Natural killer cell (primary cell): ENCODE measurements around the gene G0S2. TPM values are rescaled to one million over a fixed set of nuclear protein-coding genes. Genes with fewer than 3 reads are reported as not detected.

Experiments
- ATAC-seq, 3 donors: fragments of 150-1000 bp in 2 of 3; fragments of 200-7000 bp in 1 of 3; cut with Tn5 transposase; 1 replicate in 1 of 3; 2 replicates in 2 of 3; pipeline ENCODE4 v1.10.0; 2021; ENCODE audit warnings: mild to moderate bottlenecking in 2 of 3, moderate library complexity in 2 of 3
- DNase-seq, 2 donors: peaks; one replicate each; pipeline versions ENCODE4 v3.0.0 to v3.0.0-alpha.2; 2013 to 2021; ENCODE audit warnings: mixed read lengths in 1 of 2
- H3K27ac ChIP-seq: one replicate; pipeline ENCODE4 v1.5.1; 2013; ENCODE audit warnings: mild to moderate bottlenecking, low read length
- H3K27me3 ChIP-seq: one replicate; pipeline ENCODE4 v1.6.1; 2013; ENCODE audit warnings: low read length; ENCODE audit not compliant: control insufficient read depth, insufficient read depth
- H3K36me3 ChIP-seq: one replicate; pipeline ENCODE4 v1.6.1; 2013; ENCODE audit warnings: low read length; ENCODE audit not compliant: control insufficient read depth, insufficient read depth
- H3K4me1 ChIP-seq: one replicate; pipeline ENCODE4 v1.6.1; 2013; ENCODE audit warnings: low read length; ENCODE audit not compliant: control insufficient read depth, insufficient read depth
- H3K4me3 ChIP-seq: one replicate; pipeline ENCODE4 v1.5.1; 2013; ENCODE audit warnings: low read length
- H3K9me3 ChIP-seq: one replicate; pipeline ENCODE4 v1.6.1; 2013; ENCODE audit warnings: low read length; ENCODE audit not compliant: control insufficient read depth, insufficient read depth
- H3K27ac Mint-ChIP-seq, 2 donors: one replicate each; pipeline ENCODE4 v1.8.0; 2022; ENCODE audit warnings: mild to moderate bottlenecking in 2 of 2, mixed read lengths in 2 of 2, moderate library complexity in 1 of 2
- H3K27me3 Mint-ChIP-seq, 2 donors: one replicate each; pipeline ENCODE4 v1.8.0; 2022; ENCODE audit warnings: low read depth in 2 of 2, mixed read lengths in 2 of 2
- H3K36me3 Mint-ChIP-seq: one replicate; pipeline ENCODE4 v1.8.0; 2022; ENCODE audit warnings: mixed read lengths
- H3K4me1 Mint-ChIP-seq, 2 donors: one replicate each; pipeline ENCODE4 v1.8.0; 2022; ENCODE audit warnings: mixed read lengths in 2 of 2
- H3K4me3 Mint-ChIP-seq: one replicate; pipeline ENCODE4 v1.8.0; 2022; ENCODE audit warnings: mild to moderate bottlenecking, moderate library complexity, mixed read lengths
- H3K9me3 Mint-ChIP-seq, 2 donors: one replicate each; pipeline ENCODE4 v1.8.0; 2022; ENCODE audit warnings: mixed read lengths in 2 of 2
- CTCF ChIP-seq: fragments of 200-600 bp; IDR thresholded peaks from one replicate; pipeline ENCODE4 v1.8.0; 2022; ENCODE audit warnings: antibody characterized with exemption
- WGBS: methylation state at CpG from one replicate; pipeline ENCODE4 v1.1.7; 2013; ENCODE audit warnings: missing lambda C conversion rate; ENCODE audit not compliant: insufficient coverage; 5-methylcytosine and 5-hydroxymethylcytosine counted together
- intact Hi-C: fragments of 100-400 bp; cut with micrococcal nuclease; formaldehyde crosslinking; loops from one replicate; pipeline ENCODE4 v1.14.2; 2022
- total RNA-seq, 4 donors: library from RNA; stranded (reverse); fragments of 120-200 nt in 1 of 4; gene quantifications; one replicate each; pipeline versions ENCODE4 v1.2.3 to v1.2.4, GENCODE V29; 2013 to 2022

G0S2 gene
- total RNA-seq, 3 donors from 2014 or later (not counting 1 experiment from before 2014, with no cell fraction given) = 15.3 to 132 (median 22.0) TPM

GRCh38 chr1:209655411-209656231, 19.6 kb upstream of the G0S2 start:
- H3K36me3 Mint-ChIP-seq = no peaks in the 10 kb centered on the region
- H3K4me1 ChIP-seq = peaks cover 9% of the 10 kb centered on the region
- DNase-seq = no peak
- no peaks in the 10 kb centered on the region for H3K36me3 ChIP-seq
- 76% methylated on average over 8 of the region's 9 CpGs for WGBS
- no peaks in the 10 kb centered on the region for H3K9me3 Mint-ChIP-seq
- no peak overlapping the region for H3K27ac Mint-ChIP-seq
- intact Hi-C loops = no loop called here
- no peak overlapping the region for H3K27ac ChIP-seq
- peaks cover 7 to 9% of the 10 kb centered on the region in 2 donors for H3K27me3 Mint-ChIP-seq
- no peaks in the 10 kb centered on the region for H3K27me3 ChIP-seq
- TF ChIP-seq CTCF = no peak
- H3K9me3 ChIP-seq = no peaks in the 10 kb centered on the region
- H3K4me3 Mint-ChIP-seq = no peak overlapping the region
- H3K4me3 ChIP-seq = no peak overlapping the region
- peaks cover 0 to 15% of the 10 kb centered on the region in 2 donors for H3K4me1 Mint-ChIP-seq
- no peak for ATAC-seq

- no peaks in the 10 kb centered on the region for H3K36me3 Mint-ChIP-seq
- intact Hi-C loops = no loop called here
- 63% methylated on average over 9 of the region's 9 CpGs for WGBS
- no peaks in the 10 kb centered on the region for H3K9me3 Mint-ChIP-seq
- no peak overlapping the region for H3K27ac ChIP-seq
- H3K36me3 ChIP-seq = no peaks in the 10 kb centered on the region
- H3K9me3 ChIP-seq = no peaks in the 10 kb centered on the region
- H3K4me1 ChIP-seq = no peaks in the 10 kb centered on the region
- DNase-seq = peak in 1 of 2 donors; percentile 22
- TF ChIP-seq CTCF = no peak
- peak; percentile 41 to 78 (median 50) for ATAC-seq
- peaks cover 0 to 5% of the 10 kb centered on the region in 2 donors for H3K4me1 Mint-ChIP-seq
- no peak overlapping the region for H3K27ac Mint-ChIP-seq
- H3K27me3 ChIP-seq = no peaks in the 10 kb centered on the region
- no peak overlapping the region for H3K4me3 Mint-ChIP-seq
- no peak overlapping the region for H3K4me3 ChIP-seq
- H3K27me3 Mint-ChIP-seq = peaks cover 7 to 9% of the 10 kb centered on the region in 2 donors
These were observed 17.9 kb upstream of the G0S2 start for GRCh38 chr1:209657140-209657879.

GRCh38 chr1:209657918-209658317, 17.3 kb upstream of the G0S2 start:
- peaks cover 7 to 9% of the 10 kb centered on the region in 2 donors for H3K27me3 Mint-ChIP-seq
- no peaks in the 10 kb centered on the region for H3K9me3 ChIP-seq
- no peak for ATAC-seq

More at GRCh38 chr1:209657918-209658317, 17.3 kb upstream of the G0S2 start:
- TF ChIP-seq CTCF = no peak
- Histone ChIP-seq H3K27me3 (no peaks in the 10 kb centered on the region), H3K36me3 (no peaks in the 10 kb centered on the region), H3K4me1 (no peaks in the 10 kb centered on the region), H3K27ac (no peak overlapping the region), H3K4me3 (no peak overlapping the region)
- H3K9me3 Mint-ChIP-seq = no peaks in the 10 kb centered on the region
- no peak overlapping the region for H3K27ac Mint-ChIP-seq
- DNase-seq = no peak
- H3K4me3 Mint-ChIP-seq = no peak overlapping the region
- peaks cover 0 to 5% of the 10 kb centered on the region in 2 donors for H3K4me1 Mint-ChIP-seq
- intact Hi-C loops = no loop called here
- no peaks in the 10 kb centered on the region for H3K36me3 Mint-ChIP-seq
- WGBS = 90% methylated on average over 4 of the region's 5 CpGs
